GM12873 (cell line): ENCODE results near the gene IGHMBP2.

Source experiments
- TF ChIP-seq, protein P1 (sequence below): IDR thresholded peaks from 2 replicates; pipeline ENCODE4 v1.5.1; 2012; ENCODE audit warnings: low read depth, mild to moderate bottlenecking, moderate library complexity, low read length, control low read depth; ENCODE audit not compliant: insufficient read depth; ENCODE audit errors: missing control alignments

IGHMBP2 gene

GRCh38 chr11:68929706-68930570 lies 26.2 kb downstream of the IGHMBP2 start:
- TF ChIP-seq, protein P1, sequence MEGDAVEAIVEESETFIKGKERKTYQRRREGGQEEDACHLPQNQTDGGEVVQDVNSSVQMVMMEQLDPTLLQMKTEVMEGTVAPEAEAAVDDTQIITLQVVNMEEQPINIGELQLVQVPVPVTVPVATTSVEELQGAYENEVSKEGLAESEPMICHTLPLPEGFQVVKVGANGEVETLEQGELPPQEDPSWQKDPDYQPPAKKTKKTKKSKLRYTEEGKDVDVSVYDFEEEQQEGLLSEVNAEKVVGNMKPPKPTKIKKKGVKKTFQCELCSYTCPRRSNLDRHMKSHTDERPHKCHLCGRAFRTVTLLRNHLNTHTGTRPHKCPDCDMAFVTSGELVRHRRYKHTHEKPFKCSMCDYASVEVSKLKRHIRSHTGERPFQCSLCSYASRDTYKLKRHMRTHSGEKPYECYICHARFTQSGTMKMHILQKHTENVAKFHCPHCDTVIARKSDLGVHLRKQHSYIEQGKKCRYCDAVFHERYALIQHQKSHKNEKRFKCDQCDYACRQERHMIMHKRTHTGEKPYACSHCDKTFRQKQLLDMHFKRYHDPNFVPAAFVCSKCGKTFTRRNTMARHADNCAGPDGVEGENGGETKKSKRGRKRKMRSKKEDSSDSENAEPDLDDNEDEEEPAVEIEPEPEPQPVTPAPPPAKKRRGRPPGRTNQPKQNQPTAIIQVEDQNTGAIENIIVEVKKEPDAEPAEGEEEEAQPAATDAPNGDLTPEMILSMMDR, result no peak

DNA sequence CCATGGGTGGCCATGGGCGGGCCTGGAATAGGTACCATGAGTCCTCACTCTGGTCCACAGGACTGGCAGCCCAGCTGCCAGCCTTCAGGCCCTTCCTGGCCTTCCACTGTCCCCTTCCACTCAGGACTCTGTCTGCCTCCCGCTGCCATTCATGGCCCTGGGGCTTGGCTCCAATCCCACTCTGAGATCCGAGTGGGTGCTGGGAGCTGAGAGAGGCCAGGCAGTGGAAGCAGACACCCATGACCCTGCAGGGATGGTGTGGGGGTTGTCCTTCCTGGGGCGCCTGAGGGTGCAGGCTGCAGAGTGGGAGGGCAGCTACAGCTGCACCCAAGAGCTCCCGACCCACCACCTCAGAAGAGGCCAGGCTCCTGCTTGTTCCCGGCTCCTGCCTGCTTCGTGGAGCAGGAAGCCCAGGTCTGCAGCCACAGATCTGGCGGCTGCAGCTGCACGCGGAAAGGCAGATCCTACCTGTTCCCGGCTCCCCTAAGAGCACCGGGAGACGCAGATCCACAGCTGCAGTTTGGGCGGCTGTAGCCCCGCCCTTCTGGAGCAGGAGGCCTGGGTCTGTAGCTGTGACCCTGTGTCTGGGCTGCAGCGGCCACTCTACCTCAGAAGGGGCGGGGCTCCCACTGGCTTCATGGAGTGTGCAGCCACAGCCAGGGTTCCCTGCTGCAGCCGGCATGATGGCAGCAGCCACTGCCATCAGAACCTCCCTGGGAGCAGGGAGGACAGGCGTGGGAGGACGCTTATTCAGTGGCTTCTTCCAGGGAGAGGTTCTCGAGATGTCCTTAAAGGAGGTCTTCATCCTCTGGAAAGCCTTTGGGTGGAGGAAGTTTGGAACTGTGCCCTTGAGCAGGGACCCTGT lies 27.5 kb downstream of the IGHMBP2 start:
- TF ChIP-seq, protein P1, result no peak

GRCh38 chr11:68931911-68932310 lies 28.2 kb downstream of the IGHMBP2 start:
- TF ChIP-seq, protein P1, result no peak

- TF ChIP-seq, protein P1, result no peak
Observed at GRCh38 chr11:68932358-68932757, 28.7 kb downstream of the IGHMBP2 start.

GRCh38 chr11:68932933-68933577 lies 29.4 kb downstream of the IGHMBP2 start:
- TF ChIP-seq, protein P1, result no peak

DNA sequence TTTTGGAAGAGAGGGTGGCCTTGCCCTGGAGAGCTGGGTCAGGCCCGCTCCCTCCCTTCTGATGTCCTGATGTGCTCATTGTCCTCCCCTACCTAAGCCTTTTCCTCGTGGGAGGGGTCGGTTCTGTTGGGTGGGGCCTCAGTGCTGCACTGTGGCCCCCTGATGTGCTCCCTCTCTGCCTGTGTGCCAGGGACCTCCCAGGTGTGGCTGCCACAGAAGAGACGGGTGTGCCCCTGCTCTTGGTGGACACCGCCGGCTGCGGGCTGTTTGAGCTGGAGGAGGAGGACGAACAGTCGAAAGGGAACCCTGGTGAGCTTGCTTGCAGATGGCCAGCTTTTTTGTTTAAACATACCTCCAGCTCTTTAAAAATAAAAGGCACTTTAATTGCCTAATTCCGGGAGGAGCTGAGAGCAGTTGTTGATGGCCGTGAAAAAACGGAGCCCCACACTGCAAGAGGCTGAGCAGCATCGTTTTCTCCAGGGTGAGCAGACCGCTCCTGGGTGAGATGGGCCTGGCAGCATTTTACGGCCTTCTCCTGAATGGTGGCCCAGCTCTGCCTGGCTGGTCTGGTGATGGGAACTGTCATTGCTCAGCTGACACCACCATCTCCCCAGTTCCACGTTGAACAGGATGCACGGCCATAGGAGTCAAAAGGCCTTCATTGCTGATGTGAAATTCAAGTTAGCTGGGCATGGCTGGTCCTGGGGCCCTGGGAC lies 30.1 kb downstream of the IGHMBP2 start:
- TF ChIP-seq, protein P1, result no peak
